Fibroblast of peridontal ligament (primary cell): Measurements from ENCODE around the gene LRRC27.

Experiments
- DNase-seq: peaks from one replicate; pipeline ENCODE4 v3.0.0-alpha.2; 2010; ENCODE audit errors: extremely low read depth

LRRC27 gene

DNA sequence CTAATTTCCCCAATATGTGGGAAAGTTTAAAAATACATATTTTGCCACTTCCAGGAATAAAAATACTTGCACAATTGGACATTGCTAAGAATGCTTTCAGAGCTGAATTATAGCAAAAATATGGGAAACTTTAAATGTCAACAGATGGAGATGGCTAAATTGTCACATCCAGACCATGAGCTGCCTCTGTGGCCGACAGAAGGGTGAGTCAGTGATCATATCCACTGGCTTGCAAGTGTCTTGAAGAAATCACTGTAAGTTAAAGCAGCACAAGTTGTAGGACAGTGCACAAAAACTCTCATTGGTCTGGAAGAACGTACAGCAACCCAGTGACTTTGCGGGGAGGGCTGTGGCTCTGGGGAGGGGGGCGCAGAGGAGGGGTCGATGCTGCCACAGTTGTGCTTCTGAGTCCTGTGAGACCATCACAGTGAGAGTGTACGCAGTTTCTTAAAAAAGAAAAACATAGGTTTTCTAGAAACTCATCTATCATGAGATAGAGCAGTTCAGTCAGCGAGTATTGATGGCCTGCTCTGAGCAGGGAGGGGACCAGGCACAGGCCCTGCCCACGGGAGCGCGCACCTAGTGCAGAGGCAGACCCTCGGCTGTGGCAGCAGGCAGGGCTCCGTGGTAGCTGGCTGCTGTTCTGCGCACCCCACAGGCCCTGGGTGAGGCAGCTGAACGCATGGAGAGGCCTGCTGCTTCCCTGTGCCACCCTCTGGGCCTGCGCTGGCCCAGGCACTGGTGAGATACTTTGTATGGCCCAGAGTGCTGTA, 25.5 kb downstream of the LRRC27 start:
- DNase-seq: no peak

- no peak for DNase-seq
These were observed 27.5 kb downstream of the LRRC27 start for GRCh38 chr10:132359305-132360040.

DNA sequence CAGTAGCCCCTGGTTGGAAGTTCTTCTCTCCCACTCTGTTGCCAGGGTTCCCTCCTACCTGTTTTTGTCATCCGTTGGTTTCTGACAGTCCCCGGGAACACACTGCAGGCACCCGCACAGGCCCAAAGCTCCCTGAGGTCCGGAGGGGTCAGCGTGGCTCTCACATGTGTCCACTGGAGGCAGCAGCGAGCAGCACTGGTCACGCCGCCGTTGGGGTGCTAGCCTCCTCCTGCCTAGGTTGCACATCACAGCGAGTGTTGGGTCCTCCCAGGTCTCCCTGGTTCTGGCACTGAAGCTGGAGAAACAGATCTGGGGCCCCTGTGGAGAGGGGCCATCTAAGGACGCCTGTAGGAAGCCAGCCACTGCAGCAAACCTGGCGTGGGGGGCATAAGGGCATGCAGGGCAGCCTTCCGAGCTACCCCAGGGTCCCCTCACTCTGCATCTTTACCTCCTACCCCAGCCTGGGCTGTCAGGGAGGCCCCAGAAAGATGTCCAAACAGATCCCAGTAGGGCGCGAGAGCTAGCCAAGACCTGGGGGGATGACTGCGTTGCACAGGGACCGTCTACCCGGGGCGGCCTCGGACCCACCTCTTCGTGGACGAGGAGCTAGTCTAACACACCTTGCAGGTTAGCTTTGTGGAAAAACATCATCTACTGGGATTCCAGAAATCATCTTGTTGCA, 28.9 kb downstream of the LRRC27 start:
- no peak for DNase-seq

- DNase-seq: no peak
These were observed 29.6 kb downstream of the LRRC27 start for GRCh38 chr10:132361581-132362101.

DNA sequence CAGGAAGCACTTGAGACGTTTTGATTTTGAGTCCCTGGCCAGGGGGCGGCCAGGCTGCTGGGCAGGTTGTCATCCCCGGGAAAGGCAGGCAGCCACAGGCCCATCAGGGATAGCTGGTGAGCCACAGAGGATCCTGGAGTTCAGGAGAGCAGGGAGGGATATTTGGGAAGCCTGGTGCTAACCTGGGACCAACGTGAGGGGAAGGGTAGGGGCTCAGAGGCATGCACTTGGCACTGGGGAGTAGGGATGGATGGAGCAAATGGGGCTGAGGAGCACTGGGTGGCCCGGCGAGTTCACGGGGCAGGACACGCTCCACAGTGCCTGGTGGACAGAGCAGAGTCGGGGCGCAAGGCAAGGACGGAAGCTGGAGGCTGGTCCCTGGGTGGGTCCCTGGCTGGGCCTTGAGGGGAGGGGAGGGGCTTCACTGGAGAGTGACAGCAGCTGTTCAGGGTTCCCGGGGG, 30.2 kb downstream of the LRRC27 start:
- no peak for DNase-seq

DNA sequence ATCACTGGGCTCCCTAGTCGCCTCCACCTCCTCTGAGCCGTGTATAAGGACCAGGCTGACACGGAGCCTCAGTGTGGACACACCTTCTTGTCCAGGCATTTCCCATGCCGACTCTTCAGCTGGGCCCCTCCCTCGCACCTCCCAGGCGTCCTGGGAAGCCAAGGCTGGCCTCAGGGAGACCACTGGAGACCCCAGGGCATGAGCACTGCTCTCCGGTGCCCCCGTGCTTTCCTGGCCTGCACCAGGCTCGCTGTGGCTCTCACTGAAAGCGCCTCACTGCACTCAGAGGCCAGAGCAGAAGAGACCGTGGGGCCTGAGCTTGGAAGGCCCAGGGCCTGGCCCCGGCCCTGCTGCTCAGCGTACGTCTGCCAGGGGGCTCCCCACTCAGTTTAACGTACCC, 31.4 kb downstream of the LRRC27 start:
- DNase-seq: no peak

- no peak for DNase-seq
These were observed 32.1 kb downstream of the LRRC27 start for GRCh38 chr10:132363921-132364593.

- DNase-seq: no peak
These were observed 32.6 kb downstream of the LRRC27 start for GRCh38 chr10:132364594-132364970.

DNA sequence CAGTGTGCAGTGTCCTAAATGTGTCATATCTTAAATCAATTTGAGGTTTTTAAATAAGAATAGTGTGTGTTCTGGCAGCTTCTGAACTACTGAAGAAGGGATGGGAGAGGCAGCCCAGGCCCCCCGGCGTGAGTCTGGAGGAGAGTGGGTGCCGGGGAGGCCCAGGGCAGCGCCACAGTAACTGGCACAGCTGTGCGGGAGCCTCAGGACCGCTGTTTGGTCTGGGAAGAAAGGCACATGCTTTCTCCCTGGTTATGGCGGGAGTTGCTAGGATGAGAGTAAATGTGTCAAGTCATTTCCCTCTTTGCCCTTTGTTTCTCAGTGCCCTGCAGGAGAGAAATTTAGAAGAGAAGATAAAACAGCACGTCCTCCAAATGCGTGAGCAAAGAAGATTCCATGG, 33.1 kb downstream of the LRRC27 start:
- DNase-seq: no peak

DNA sequence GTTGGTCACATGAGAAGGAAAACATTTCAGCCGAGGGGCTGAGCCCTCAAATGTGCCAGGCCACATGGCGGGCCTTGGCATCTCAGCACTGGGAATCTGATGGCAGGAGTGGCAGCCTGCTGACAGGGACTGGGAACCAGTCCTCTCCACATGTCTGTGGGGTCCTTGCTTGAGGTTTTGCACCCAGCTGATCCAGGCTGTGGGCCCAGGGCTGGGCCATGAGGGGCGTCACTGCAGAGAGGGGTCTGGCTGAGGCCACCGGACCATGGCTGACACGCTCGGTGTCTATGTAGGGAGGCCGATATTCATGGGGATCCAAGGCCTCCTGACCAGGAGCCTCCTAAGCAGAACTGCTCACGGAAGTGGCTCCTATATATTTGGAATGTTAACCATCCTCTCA, 34.0 kb downstream of the LRRC27 start:
- no peak for DNase-seq

DNA sequence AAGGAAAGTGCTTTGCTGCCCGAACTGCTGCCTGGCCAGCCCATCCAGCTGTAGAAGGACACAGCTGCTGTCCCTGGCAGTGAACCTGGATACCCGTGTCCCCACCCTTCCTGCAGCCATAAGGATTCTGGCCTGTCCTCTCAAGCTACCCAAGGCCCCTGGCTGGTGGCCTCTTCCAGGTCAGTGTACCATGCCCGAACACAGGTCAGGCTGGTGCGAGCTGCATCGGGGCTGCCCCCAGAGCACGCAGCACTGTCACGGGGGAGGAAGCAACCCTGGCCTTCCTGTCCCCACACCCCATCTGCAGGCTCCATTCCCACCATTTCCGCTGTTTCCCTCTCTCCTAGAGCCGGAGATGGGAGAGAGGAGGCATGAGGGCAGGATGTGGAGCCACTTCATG, 34.5 kb downstream of the LRRC27 start:
- DNase-seq: no peak

- no peak for DNase-seq
These were observed 36.4 kb downstream of the LRRC27 start for GRCh38 chr10:132368391-132368790.

DNA sequence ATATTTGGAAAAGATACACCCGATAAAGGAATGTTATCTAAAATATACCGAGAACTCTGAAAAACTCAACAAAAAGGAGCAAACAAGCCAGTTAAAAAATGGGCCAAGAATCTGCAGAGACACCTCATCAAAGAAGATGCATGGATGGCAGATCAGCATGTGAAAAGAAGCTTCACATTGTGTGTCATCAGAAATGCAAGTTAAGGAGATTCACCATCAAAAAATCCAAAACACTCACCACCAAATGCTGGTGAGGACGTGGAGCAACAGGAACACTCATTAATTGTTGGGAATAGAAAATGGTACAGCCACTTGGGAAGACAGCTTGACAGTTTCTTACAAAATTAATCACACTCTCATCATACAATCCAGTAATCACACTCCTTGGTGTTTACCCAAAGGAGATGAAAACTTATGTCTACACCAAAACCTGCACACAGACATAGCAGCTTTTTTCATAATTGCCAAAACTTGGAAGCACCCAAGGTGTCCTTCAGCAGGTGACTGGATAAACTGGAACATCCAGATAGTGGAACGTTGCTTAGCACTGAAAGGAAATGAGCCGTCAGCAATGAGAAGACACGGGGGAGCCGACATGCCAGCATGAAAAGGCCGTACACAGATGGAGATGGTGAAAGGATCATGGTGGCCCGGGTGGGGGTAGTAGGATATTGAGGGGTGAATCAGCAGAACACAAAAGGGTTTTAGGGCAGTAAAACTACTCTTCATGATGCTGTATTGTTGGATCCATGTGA, 37.1 kb downstream of the LRRC27 start:
- no peak for DNase-seq

GRCh38 chr10:132369636-132370185, 37.7 kb downstream of the LRRC27 start:
- DNase-seq: no peak

GRCh38 chr10:132370426-132371340, 38.7 kb downstream of the LRRC27 start:
- DNase-seq: no peak

DNA sequence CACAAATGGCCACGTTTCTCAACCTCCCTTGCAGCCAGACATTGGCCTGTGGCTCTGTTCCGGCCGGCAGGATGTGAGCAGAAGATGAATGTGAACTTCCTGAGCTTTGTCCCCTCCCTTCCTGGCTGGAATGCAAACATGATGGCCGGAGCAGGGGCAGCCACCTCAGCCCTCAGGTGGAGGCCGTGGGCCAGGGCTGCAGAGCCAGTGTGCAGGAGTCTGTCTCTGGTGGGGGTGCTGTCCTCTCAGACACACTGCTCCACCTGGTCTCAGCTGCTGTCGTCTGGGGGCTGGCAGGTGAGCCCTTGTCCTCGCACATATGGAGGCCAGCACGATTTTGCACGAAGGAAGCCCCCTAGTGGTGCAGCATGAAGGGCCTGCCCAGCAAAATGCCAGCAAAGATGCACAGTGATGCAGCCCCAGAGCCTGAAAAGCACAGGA, 39.7 kb downstream of the LRRC27 start:
- DNase-seq: no peak

DNA sequence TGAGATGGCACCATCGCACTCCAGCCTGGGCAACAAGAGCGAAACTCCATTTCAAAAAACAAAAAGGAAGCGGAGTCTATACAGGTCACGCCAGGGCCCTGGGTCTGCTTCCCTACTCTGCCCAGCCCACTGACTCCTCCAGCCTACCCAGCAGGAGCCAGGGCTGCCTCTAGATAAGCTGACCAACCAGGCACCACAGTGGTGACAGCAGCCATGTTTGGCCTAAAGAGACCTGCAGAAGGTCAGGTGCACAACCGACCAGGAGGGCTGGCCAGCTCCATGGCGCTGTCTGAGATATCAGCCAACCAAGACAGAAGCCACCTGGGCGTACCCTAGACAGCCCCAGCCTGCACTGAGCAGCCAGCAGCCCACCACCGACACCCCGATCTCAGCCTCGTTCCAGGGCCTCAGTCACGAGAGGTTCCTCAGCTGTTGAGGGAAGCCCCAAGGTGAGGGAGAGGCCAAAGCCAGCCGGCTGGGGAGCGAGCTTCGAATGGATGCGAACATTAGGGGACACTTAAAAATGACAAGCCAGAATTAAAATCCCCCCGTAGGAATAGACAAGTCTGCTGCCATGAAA, 40.6 kb downstream of the LRRC27 start:
- no peak for DNase-seq

- DNase-seq: no peak
These were observed 41.4 kb downstream of the LRRC27 start for GRCh38 chr10:132373241-132373955.

- no peak for DNase-seq
These were observed 42.2 kb downstream of the LRRC27 start for GRCh38 chr10:132374176-132374575.
